ENCODE results near the gene CSTF1. TPM values are rescaled to one million over a fixed set of nuclear protein-coding genes. Genes with fewer than 3 reads are reported as not detected.
A peak's percentile ranks its signal among the peaks of the same experiment; 100 is the strongest.

The CSTF1 gene
- polyA plus RNA-seq, 1 of the 3 experiments (the other 2 are of a cell fraction) = 23.4 TPM

- H3K4me1 ChIP-seq (ENCODE audit: control insufficient read depth in 1 of 2, insufficient read depth in 2 of 2, low read depth in 1 of 2, low read length in 1 of 2) = peaks cover 0 to 14% of the 10 kb centered on the region in 2 experiments; a peak in 2 of 4 replicates
- no peaks in the 10 kb centered on the region for H3F3A ChIP-seq (replicated peaks; ENCODE audit: insufficient read depth)
- no peaks in the 10 kb centered on the region for H3K9me2 ChIP-seq
- H2AFZ ChIP-seq (ENCODE audit: low read depth) = peak within 1 kb of the TSS; percentile 93
- 0 out of 2 replicates have a peak, but pooled peaks have one; percentile 23 for TF ChIP-seq POLR2AphosphoS5 (IDR thresholded peaks at IDR 0.05; ENCODE audit: low read depth, low read length)
- no peak for TF ChIP-seq RAD21 (IDR thresholded peaks at IDR 0.05; ENCODE audit: low read length)
- TF ChIP-seq TEAD4 (IDR thresholded peaks at IDR 0.05; ENCODE audit: borderline replicate concordance, insufficient read depth) = no peak
- TF ChIP-seq ELF1 (IDR thresholded peaks at IDR 0.05) = no peak
- TF ChIP-seq, protein P1, sequence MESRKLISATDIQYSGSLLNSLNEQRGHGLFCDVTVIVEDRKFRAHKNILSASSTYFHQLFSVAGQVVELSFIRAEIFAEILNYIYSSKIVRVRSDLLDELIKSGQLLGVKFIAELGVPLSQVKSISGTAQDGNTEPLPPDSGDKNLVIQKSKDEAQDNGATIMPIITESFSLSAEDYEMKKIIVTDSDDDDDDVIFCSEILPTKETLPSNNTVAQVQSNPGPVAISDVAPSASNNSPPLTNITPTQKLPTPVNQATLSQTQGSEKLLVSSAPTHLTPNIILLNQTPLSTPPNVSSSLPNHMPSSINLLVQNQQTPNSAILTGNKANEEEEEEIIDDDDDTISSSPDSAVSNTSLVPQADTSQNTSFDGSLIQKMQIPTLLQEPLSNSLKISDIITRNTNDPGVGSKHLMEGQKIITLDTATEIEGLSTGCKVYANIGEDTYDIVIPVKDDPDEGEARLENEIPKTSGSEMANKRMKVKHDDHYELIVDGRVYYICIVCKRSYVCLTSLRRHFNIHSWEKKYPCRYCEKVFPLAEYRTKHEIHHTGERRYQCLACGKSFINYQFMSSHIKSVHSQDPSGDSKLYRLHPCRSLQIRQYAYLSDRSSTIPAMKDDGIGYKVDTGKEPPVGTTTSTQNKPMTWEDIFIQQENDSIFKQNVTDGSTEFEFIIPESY (IDR thresholded peaks at IDR 0.05; ENCODE audit: borderline replicate concordance, low read depth) = no peak
- no peak for TF ChIP-seq RXRA (IDR thresholded peaks at IDR 0.05; ENCODE audit: borderline replicate concordance, low read depth)
- no peak for TF ChIP-seq USF1 (IDR thresholded peaks at IDR 0.05; ENCODE audit: borderline replicate concordance, low read depth)
- TF ChIP-seq FOXJ3 (CRISPR knock-in tag; IDR thresholded peaks at IDR 0.05) = no peak
- peak; percentile 69 for TF ChIP-seq NRF1 (IDR thresholded peaks at IDR 0.05; ENCODE audit: low read depth, low read length)
- no peak for TF ChIP-seq CHD2 (IDR thresholded peaks at IDR 0.05; ENCODE audit: low read length, partially characterized antibody)
- TF ChIP-seq MXI1 (IDR thresholded peaks at IDR 0.05; ENCODE audit: low read depth, low read length) = 0 out of 2 replicates have a peak, but pooled peaks have one; percentile 12
- TF ChIP-seq FOSL2 (IDR thresholded peaks at IDR 0.05; ENCODE audit: borderline replicate concordance, low read depth) = no peak
- TF ChIP-seq TAF1 (IDR thresholded peaks at IDR 0.05; ENCODE audit: borderline replicate concordance, low read depth, low read length) = no peak
- TF ChIP-seq MAX (IDR thresholded peaks at IDR 0.05; ENCODE audit: low read depth) = no peak
- no peak for TF ChIP-seq SMC3 (IDR thresholded peaks at IDR 0.05; ENCODE audit: low read depth, low read length)
- TF ChIP-seq EZH2phosphoT487 (IDR thresholded peaks at IDR 0.05; ENCODE audit: borderline replicate concordance, low read depth) = no peak
- H4K20me1 ChIP-seq (ENCODE audit: insufficient read depth) = no peaks in the 10 kb centered on the region
- peak within 1 kb of the TSS; percentile 96 for H3K4me2 ChIP-seq
- peak within 1 kb of the TSS; percentile 89 to 91 for H3K4me3 ChIP-seq (ENCODE audit: low read depth in 2 of 2, low read length in 1 of 2)
- no peaks in the 10 kb centered on the region for H3K27me3 ChIP-seq (ENCODE audit: insufficient read depth)
- no peaks in the 10 kb centered on the region for H3K9me3 ChIP-seq
- POLR2A ChIA-PET = interaction anchor here (1.0 kb wide), 1 partner anchor 34 kb away, joined by 4 read pairs; the partner anchor contains the start of genes AURKA and CSTF1
- H3K27ac ChIP-seq (ENCODE audit: low read depth in 2 of 2, low read length in 1 of 2) = peak within 1 kb of the TSS; percentile 72 to 82
- CTCF ChIA-PET = interaction anchor here (1.2 to 1.6 kb wide), 2 partner anchors 13 to 15 kb away, joined by 5 to 6 read pairs; no protein-coding TSS in a partner anchor
- peaks cover 42% of the 10 kb centered on the region for H3K79me2 ChIP-seq (ENCODE audit: insufficient read depth)
- peak within 1 kb of the TSS; percentile 77 for H3K9ac ChIP-seq
- 1% methylated on average over 9 of the region's 63 CpGs for WGBS (ENCODE audit: low lambda C conversion rate)
- DNase-seq = peak; percentile 99
- peaks cover 0 to 7% of the 10 kb centered on the region in 2 experiments for H3K36me3 ChIP-seq (replicated peaks in 1 of 2; ENCODE audit: control insufficient read depth in 1 of 2, insufficient read depth in 2 of 2, low read length in 1 of 2)
These were observed 33.7 kb upstream of the CSTF1 start, which contains the start of gene FAM210B for GRCh38 chr20:56358600-56359211. FAM210B (plus strand) TSS chr20:56358974; CDS start chr20:56359006, 32 bp downstream.
